Muscle of leg (tissue), 11 donors: ENCODE measurements around the gene NT5DC3. TPM values are rescaled to one million over a fixed set of nuclear protein-coding genes. Genes with fewer than 3 reads are reported as not detected.

Experiments used
- DNase-seq: peaks from one replicate; pipeline ENCODE4 v3.0.0; 2013
- H3K27ac ChIP-seq: one replicate; pipeline ENCODE4 v1.5.1; 2013; ENCODE audit warnings: mild to moderate bottlenecking, low read length, control low read depth
- H3K27me3 ChIP-seq: one replicate; pipeline ENCODE4 v1.6.1; 2013; ENCODE audit warnings: low read length; ENCODE audit not compliant: control insufficient read depth, insufficient read depth
- H3K36me3 ChIP-seq: one replicate; pipeline ENCODE4 v1.6.1; 2013; ENCODE audit warnings: low read length; ENCODE audit not compliant: control insufficient read depth, insufficient read depth
- H3K4me1 ChIP-seq: one replicate; pipeline ENCODE4 v1.6.1; 2013; ENCODE audit warnings: low read length; ENCODE audit not compliant: control insufficient read depth, insufficient read depth
- H3K4me3 ChIP-seq: one replicate; pipeline ENCODE4 v1.5.1; 2013; ENCODE audit warnings: low read length, control low read depth
- H3K9me3 ChIP-seq: replicated peaks from 2 replicates; pipeline ENCODE4 v1.6.1; 2013; ENCODE audit warnings: low read depth, low read length; ENCODE audit not compliant: control insufficient read depth
- WGBS: methylation state at CpG from one replicate; pipeline ENCODE4 v1.1.5; 2013; ENCODE audit warnings: missing lambda C conversion rate; ENCODE audit not compliant: insufficient coverage; 5-methylcytosine and 5-hydroxymethylcytosine counted together
- polyA plus RNA-seq, 8 donors: library from polyadenylated mRNA; unstranded; fragments of 120-200 nt; gene quantifications; one replicate each; pipeline versions ENCODE4 v1.2.1 to v1.2.3, GENCODE V29; 2013; ENCODE audit warnings: inconsistent platforms in 1 of 8, low replicate concordance in 1 of 8; ENCODE audit not compliant: insufficient read length in 8 of 8, insufficient read depth in 1 of 8
- total RNA-seq: library from RNA; stranded (reverse); fragments of 120-200 nt; gene quantifications from one replicate; pipeline ENCODE4 v1.2.4, GENCODE V29; 2013

Gene NT5DC3
- total and polyA plus RNA-seq, 9 donors = 4.6 to 8.7 (median 7.1) TPM

GRCh38 chr12:103821773-103822172 lies 19.3 kb downstream of the NT5DC3 start:
- WGBS = no CpG with 5 or more reads among the region's 1 CpG
- Histone ChIP-seq H3K9me3 (peaks cover 5% of the 10 kb centered on the region), H3K4me3 (no peak overlapping the region), H3K27ac (no peak overlapping the region), H3K4me1 (peaks cover 2% of the 10 kb centered on the region), H3K27me3 (no peaks in the 10 kb centered on the region), H3K36me3 (peaks cover 2% of the 10 kb centered on the region)
- no peak for DNase-seq

- Histone ChIP-seq H3K27ac (no peak overlapping the region), H3K4me1 (peaks cover 2% of the 10 kb centered on the region), H3K36me3 (peaks cover 2% of the 10 kb centered on the region), H3K9me3 (peaks cover 5% of the 10 kb centered on the region), H3K4me3 (no peak overlapping the region), H3K27me3 (no peaks in the 10 kb centered on the region)
- DNase-seq = no peak
- WGBS = 100% methylated on average over 1 of the region's 3 CpGs
Measured at GRCh38 chr12:103820881-103821489, 20.0 kb downstream of the NT5DC3 start.

GRCh38 chr12:103820361-103820760 lies 20.7 kb downstream of the NT5DC3 start:
- no peak overlapping the region for H3K27ac ChIP-seq
- H3K36me3 ChIP-seq = peaks cover 2% of the 10 kb centered on the region
- peaks cover 5% of the 10 kb centered on the region for H3K9me3 ChIP-seq
- H3K4me1 ChIP-seq = peaks cover 2% of the 10 kb centered on the region
- no peaks in the 10 kb centered on the region for H3K27me3 ChIP-seq
- DNase-seq = peak; percentile 57
- no peak overlapping the region for H3K4me3 ChIP-seq

- H3K9me3 ChIP-seq = peaks cover 5% of the 10 kb centered on the region
- no CpG with 5 or more reads among the region's 2 CpGs for WGBS
- DNase-seq = no peak
- no peak overlapping the region for H3K4me3 ChIP-seq
- H3K4me1 ChIP-seq = peaks cover 1% of the 10 kb centered on the region
- H3K27ac ChIP-seq = no peak overlapping the region
- peaks cover 2% of the 10 kb centered on the region for H3K36me3 ChIP-seq
- H3K27me3 ChIP-seq = no peaks in the 10 kb centered on the region
Measured at GRCh38 chr12:103819892-103820291, 21.1 kb downstream of the NT5DC3 start.

- Histone ChIP-seq H3K4me3 (no peak overlapping the region), H3K27ac (no peak overlapping the region), H3K27me3 (no peaks in the 10 kb centered on the region), H3K36me3 (peaks cover 2% of the 10 kb centered on the region), H3K4me1 (no peaks in the 10 kb centered on the region), H3K9me3 (peaks cover 5% of the 10 kb centered on the region)
- DNase-seq = no peak
- no CpG with 5 or more reads among the region's 2 CpGs for WGBS
Measured at GRCh38 chr12:103819312-103819711, 21.7 kb downstream of the NT5DC3 start.

- H3K27ac ChIP-seq = no peak overlapping the region
- H3K4me1 ChIP-seq = peaks cover 5% of the 10 kb centered on the region
- no peak for DNase-seq
- H3K9me3 ChIP-seq = peaks cover 5% of the 10 kb centered on the region
- H3K27me3 ChIP-seq = no peaks in the 10 kb centered on the region
- H3K36me3 ChIP-seq = peaks cover 5% of the 10 kb centered on the region
- no peak overlapping the region for H3K4me3 ChIP-seq
- WGBS = 78% methylated on average over 2 of the region's 2 CpGs
Measured at GRCh38 chr12:103817791-103818190, 23.2 kb downstream of the NT5DC3 start.

GRCh38 chr12:103816663-103817062 lies 24.4 kb downstream of the NT5DC3 start:
- H3K4me1 ChIP-seq = peaks cover 5% of the 10 kb centered on the region
- peaks cover 5% of the 10 kb centered on the region for H3K9me3 ChIP-seq
- H3K27ac ChIP-seq = no peak overlapping the region
- H3K36me3 ChIP-seq = peaks cover 7% of the 10 kb centered on the region
- no peak overlapping the region for H3K4me3 ChIP-seq
- DNase-seq = no peak
- no CpG with 5 or more reads among the region's 1 CpG for WGBS
- no peaks in the 10 kb centered on the region for H3K27me3 ChIP-seq

- Histone ChIP-seq H3K36me3 (peaks cover 12% of the 10 kb centered on the region), H3K27ac (no peak overlapping the region), H3K27me3 (no peaks in the 10 kb centered on the region), H3K9me3 (no peaks in the 10 kb centered on the region), H3K4me1 (peaks cover 8% of the 10 kb centered on the region), H3K4me3 (no peak overlapping the region)
- no CpG with 5 or more reads among the region's 3 CpGs for WGBS
- no peak for DNase-seq
Measured at GRCh38 chr12:103814436-103814835, 26.6 kb downstream of the NT5DC3 start.

- Histone ChIP-seq H3K27me3 (no peaks in the 10 kb centered on the region), H3K36me3 (peaks cover 12% of the 10 kb centered on the region), H3K4me3 (no peak overlapping the region), H3K4me1 (peaks cover 8% of the 10 kb centered on the region), H3K9me3 (no peaks in the 10 kb centered on the region), H3K27ac (no peak overlapping the region)
- no peak for DNase-seq
- no CpG with 5 or more reads among the region's 4 CpGs for WGBS
Measured at GRCh38 chr12:103813949-103814348, 27.1 kb downstream of the NT5DC3 start.

GRCh38 chr12:103813426-103813825 lies 27.6 kb downstream of the NT5DC3 start:
- no CpG with 5 or more reads among the region's 3 CpGs for WGBS
- peaks cover 12% of the 10 kb centered on the region for H3K36me3 ChIP-seq
- no peak overlapping the region for H3K27ac ChIP-seq
- no peak for DNase-seq
- no peaks in the 10 kb centered on the region for H3K27me3 ChIP-seq
- H3K4me3 ChIP-seq = no peak overlapping the region
- peaks cover 9% of the 10 kb centered on the region for H3K4me1 ChIP-seq
- no peaks in the 10 kb centered on the region for H3K9me3 ChIP-seq

- Histone ChIP-seq H3K27ac (no peak overlapping the region), H3K4me3 (no peak overlapping the region), H3K4me1 (peaks cover 15% of the 10 kb centered on the region), H3K9me3 (no peaks in the 10 kb centered on the region), H3K27me3 (no peaks in the 10 kb centered on the region), H3K36me3 (peaks cover 12% of the 10 kb centered on the region)
- DNase-seq = no peak
- whole genome bisulfite sequencing = 100% methylated on average over 1 of the region's 1 CpG
Measured at GRCh38 chr12:103812789-103813188, 28.2 kb downstream of the NT5DC3 start.
